Uterus (tissue), 4 donors: ENCODE measurements around the gene COL10A1. TPM values are rescaled to one million over a fixed set of nuclear protein-coding genes. Genes with fewer than 3 reads are reported as not detected.

Experiments used
- DNase-seq, 2 donors: peaks; one replicate each; pipeline ENCODE4 v3.0.0-alpha.2; 2019 to 2020
- H3K27ac ChIP-seq, 2 donors: fragments of 200-600 bp; sonication (generic); 1 replicate in 1 of 2; 2 replicates in 1 of 2; pipeline ENCODE4 v1.5.1; 2016 to 2018
- H3K27me3 ChIP-seq, 2 donors: fragments of 200-600 bp; sonication (generic); one replicate each; pipeline ENCODE4 v1.5.1; 2018 to 2019; ENCODE audit warnings: control low read depth in 1 of 2
- H3K36me3 ChIP-seq, 2 donors: fragments of 200-600 bp; sonication (generic); one replicate each; pipeline ENCODE4 v1.5.1; 2019; ENCODE audit warnings: control low read depth in 1 of 2
- H3K4me1 ChIP-seq, 2 donors: fragments of 200-600 bp; sonication (generic); one replicate each; pipeline ENCODE4 v1.5.1; 2018 to 2019; ENCODE audit warnings: control low read depth in 1 of 2
- H3K4me3 ChIP-seq, 2 donors: fragments of 200-600 bp; sonication (generic); 1 replicate in 1 of 2; 2 replicates in 1 of 2; pipeline ENCODE4 v1.5.1; 2018 to 2019; ENCODE audit warnings: mild to moderate bottlenecking in 1 of 2
- H3K9me3 ChIP-seq, 2 donors: fragments of 200-600 bp; sonication (generic); one replicate each; pipeline ENCODE4 v1.5.1; 2019; ENCODE audit warnings: control low read depth in 1 of 2
- CTCF ChIP-seq, 4 experiments: fragments of 200-600 bp in 2 of 4; fragments of 450-650 bp in 2 of 4; sonication (generic) in 2 of 4; IDR thresholded peaks; one replicate each; pipeline ENCODE4 v1.5.1; 2016 to 2019; ENCODE audit warnings: antibody characterized with exemption in 4 of 4, mild to moderate bottlenecking in 2 of 4, moderate library complexity in 1 of 4
- POLR2A ChIP-seq, 2 donors: fragments of 450-650 bp; IDR thresholded peaks; one replicate each; pipeline ENCODE4 v1.6.1; 2016; ENCODE audit warnings: antibody characterized with exemption in 2 of 2, mild to moderate bottlenecking in 1 of 2, moderate library complexity in 1 of 2
- intact Hi-C: fragments of 100-400 bp; cut with DNase I; formaldehyde crosslinking; loops from one replicate; pipeline ENCODE4 v1.15.1; 2023; ENCODE audit warnings: low total_unique reads
- total RNA-seq, 4 donors: library from RNA; depleted of rRNA in 3 of 4; stranded (reverse); fragments of >200 nt in 3 of 4; gene quantifications; one replicate each; pipeline versions ENCODE4 v1.1.0 to v1.2.4, GENCODE V29; 2014 to 2023
- donor health status: DM: yes; HTN: yes; CAD: no.

The COL10A1 gene
- under 1 TPM in 1 of 4 donors, not detected in 3; 0.07 TPM for total RNA-seq

GRCh38 chr6:116126032-116126431 lies at the start of gene COL10A1:
COL10A1 (minus strand) TSS chr6:116126132; CDS start chr6:116125492, 640 bp downstream.
- Histone ChIP-seq H3K27ac (no peak within 1 kb of the TSS), H3K4me1 (no peaks in the 10 kb centered on the region), H3K36me3 (no peaks in the 10 kb centered on the region), H3K4me3 (no peak within 1 kb of the TSS), H3K27me3 (no peaks in the 10 kb centered on the region), H3K9me3 (no peaks in the 10 kb centered on the region)
- DNase-seq: no peak
- intact Hi-C loops: no loop called here
- TF ChIP-seq POLR2A (IDR thresholded peaks at IDR 0.05) (no peak), CTCF (IDR thresholded peaks at IDR 0.05) (no peak)

- Histone ChIP-seq H3K36me3 (no peaks in the 10 kb centered on the region), H3K27ac (no peak overlapping the region), H3K4me1 (no peaks in the 10 kb centered on the region), H3K27me3 (no peaks in the 10 kb centered on the region), H3K4me3 (no peak overlapping the region), H3K9me3 (peaks cover 0 to 5% of the 10 kb centered on the region in 2 donors)
- DNase-seq: no peak
- TF ChIP-seq POLR2A (IDR thresholded peaks at IDR 0.05) (no peak), CTCF (IDR thresholded peaks at IDR 0.05) (no peak)
- intact Hi-C loops: no loop called here
Observed at GRCh38 chr6:116175344-116175743, 49.4 kb upstream of the COL10A1 start.

- TF ChIP-seq CTCF (IDR thresholded peaks at IDR 0.05) (no peak), POLR2A (IDR thresholded peaks at IDR 0.05) (no peak)
- H3K4me1 ChIP-seq: no peaks in the 10 kb centered on the region
- intact Hi-C loops: no loop called here
- H3K27me3 ChIP-seq: no peaks in the 10 kb centered on the region
- H3K9me3 ChIP-seq: peaks cover 0 to 5% of the 10 kb centered on the region in 2 donors
- H3K27ac ChIP-seq: no peak overlapping the region
- H3K4me3 ChIP-seq: no peak overlapping the region
- DNase-seq: no peak
- H3K36me3 ChIP-seq: no peaks in the 10 kb centered on the region
Observed at GRCh38 chr6:116173928-116174327, 48.0 kb upstream of the COL10A1 start.

- Histone ChIP-seq H3K4me1 (no peaks in the 10 kb centered on the region), H3K36me3 (no peaks in the 10 kb centered on the region), H3K27me3 (no peaks in the 10 kb centered on the region), H3K4me3 (no peak overlapping the region), H3K27ac (no peak overlapping the region), H3K9me3 (peaks cover 0 to 5% of the 10 kb centered on the region in 2 donors)
- intact Hi-C loops: no loop called here
- DNase-seq: no peak
- no peak for TF ChIP-seq POLR2A (IDR thresholded peaks at IDR 0.05)
- no peak for TF ChIP-seq CTCF (IDR thresholded peaks at IDR 0.05)
Observed at GRCh38 chr6:116170358-116171057, 44.6 kb upstream of the COL10A1 start.

- no peak for DNase-seq
- no peak for TF ChIP-seq POLR2A (IDR thresholded peaks at IDR 0.05)
- TF ChIP-seq CTCF (IDR thresholded peaks at IDR 0.05): no peak
- Histone ChIP-seq H3K36me3 (no peaks in the 10 kb centered on the region), H3K4me1 (no peaks in the 10 kb centered on the region), H3K9me3 (peaks cover 0 to 5% of the 10 kb centered on the region in 2 donors), H3K27ac (no peak overlapping the region), H3K27me3 (no peaks in the 10 kb centered on the region), H3K4me3 (no peak overlapping the region)
- intact Hi-C loops: no loop called here
Observed at GRCh38 chr6:116169880-116170279, 43.9 kb upstream of the COL10A1 start.
